Testis (tissue), 2 donors: ENCODE data around the gene MAPK8IP1.

Experiments used
- POLR2A ChIP-seq: fragments of 450-650 bp; IDR thresholded peaks from one replicate; pipeline ENCODE4 v1.6.1; 2017; ENCODE audit warnings: antibody characterized with exemption, mild to moderate bottlenecking, moderate library complexity
- TF ChIP-seq, protein P1 (sequence below), 3 experiments: fragments of 450-650 bp in 2 of 3; fragments of 200-600 bp in 1 of 3; sonication (generic) in 1 of 3; IDR thresholded peaks; one replicate each; pipeline ENCODE4 v1.5.1; 2016 to 2019; ENCODE audit warnings: antibody characterized with exemption in 3 of 3, mild to moderate bottlenecking in 2 of 3, moderate library complexity in 1 of 3

DNA sequence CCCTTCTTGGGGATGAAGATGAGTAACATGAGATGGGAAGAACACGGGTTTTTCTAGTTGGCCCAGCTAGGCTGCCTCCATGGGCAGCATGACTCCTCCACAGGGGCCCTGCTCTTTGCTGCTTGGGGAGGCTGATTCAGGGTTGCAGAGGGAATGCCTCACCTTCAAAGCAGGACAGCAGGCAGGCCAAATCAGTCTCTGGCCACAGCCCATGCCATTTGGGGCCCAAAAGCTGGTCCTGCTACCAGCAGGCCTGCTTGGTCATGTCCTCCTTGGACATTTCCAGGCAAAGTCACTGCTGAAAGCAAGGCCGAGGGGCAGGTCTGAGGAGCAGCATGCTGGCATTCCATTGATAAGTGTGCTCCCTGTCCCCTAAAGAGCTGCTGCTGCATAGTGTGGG is 13.8 kb upstream of the MAPK8IP1 start:
- TF ChIP-seq, protein P1, sequence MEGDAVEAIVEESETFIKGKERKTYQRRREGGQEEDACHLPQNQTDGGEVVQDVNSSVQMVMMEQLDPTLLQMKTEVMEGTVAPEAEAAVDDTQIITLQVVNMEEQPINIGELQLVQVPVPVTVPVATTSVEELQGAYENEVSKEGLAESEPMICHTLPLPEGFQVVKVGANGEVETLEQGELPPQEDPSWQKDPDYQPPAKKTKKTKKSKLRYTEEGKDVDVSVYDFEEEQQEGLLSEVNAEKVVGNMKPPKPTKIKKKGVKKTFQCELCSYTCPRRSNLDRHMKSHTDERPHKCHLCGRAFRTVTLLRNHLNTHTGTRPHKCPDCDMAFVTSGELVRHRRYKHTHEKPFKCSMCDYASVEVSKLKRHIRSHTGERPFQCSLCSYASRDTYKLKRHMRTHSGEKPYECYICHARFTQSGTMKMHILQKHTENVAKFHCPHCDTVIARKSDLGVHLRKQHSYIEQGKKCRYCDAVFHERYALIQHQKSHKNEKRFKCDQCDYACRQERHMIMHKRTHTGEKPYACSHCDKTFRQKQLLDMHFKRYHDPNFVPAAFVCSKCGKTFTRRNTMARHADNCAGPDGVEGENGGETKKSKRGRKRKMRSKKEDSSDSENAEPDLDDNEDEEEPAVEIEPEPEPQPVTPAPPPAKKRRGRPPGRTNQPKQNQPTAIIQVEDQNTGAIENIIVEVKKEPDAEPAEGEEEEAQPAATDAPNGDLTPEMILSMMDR (IDR thresholded peaks at IDR 0.05), result no peak
- TF ChIP-seq POLR2A, result no peak
